Glomerular visceral epithelial cell (primary cell): Measurements from ENCODE around the gene MUC12.
"Not testable (repeated sequence)": the region's sequence is repeated elsewhere in the genome, so short reads cannot be mapped to it uniquely, and the experiment has no call there.

ENCODE experiments used
- DNase-seq: peaks from one replicate; pipeline ENCODE4 v3.0.0-alpha.2; 2016; ENCODE audit errors: extremely low spot score

Gene MUC12

DNA sequence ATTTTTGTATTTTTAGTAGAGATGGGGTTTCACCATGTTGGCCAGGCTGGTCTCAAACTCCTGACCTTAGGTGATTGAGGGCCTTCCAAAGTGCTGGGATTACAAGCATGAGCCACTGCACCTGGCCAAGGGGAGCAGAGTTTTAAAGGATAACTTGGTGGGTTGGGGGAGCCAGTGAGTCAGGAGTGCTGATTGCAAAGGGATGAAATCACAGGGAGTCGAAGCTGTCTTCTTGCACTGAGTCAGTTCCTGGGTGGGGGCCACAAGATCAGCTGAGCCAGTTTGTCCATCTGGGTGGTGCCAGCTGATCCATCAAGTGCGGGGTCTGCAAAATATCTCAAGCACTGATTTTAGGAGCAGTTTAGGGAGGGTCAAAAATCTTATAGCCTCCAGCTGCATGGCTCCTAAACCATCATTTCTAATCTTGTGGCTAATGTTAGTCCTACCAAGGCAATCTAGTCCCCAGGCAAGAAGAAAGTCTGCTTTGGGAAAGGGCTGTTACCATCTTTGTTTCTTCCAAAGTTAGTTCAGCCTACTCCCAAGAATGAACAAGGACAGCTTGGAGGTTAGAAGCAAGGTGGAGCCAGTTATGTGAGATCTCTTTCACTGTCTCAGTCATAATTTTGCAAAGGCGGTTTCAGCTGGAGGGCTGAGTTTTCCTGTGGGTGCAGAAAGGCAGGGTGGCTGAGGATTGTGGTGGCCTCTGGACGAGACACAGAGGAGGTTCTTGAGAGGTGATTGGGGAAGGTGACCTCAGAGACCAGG, 15.8 kb downstream of the MUC12 start:
- DNase-seq, result not testable (repeated sequence)

DNA sequence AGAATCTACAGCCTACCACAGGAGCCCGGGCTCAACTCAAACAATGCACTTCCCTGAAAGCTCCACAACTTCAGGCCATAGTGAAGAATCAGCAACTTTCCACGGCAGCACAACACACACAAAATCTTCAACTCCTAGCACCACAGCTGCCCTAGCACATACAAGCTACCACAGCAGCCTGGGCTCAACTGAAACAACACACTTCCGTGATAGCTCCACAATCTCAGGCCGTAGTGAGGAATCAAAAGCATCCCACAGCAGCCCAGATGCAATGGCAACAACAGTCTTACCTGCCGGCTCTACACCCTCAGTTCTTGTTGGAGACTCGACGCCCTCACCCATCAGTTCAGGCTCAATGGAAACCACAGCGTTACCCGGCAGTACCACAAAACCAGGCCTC, 22.3 kb downstream of the MUC12 start:
- no peak for DNase-seq

DNA sequence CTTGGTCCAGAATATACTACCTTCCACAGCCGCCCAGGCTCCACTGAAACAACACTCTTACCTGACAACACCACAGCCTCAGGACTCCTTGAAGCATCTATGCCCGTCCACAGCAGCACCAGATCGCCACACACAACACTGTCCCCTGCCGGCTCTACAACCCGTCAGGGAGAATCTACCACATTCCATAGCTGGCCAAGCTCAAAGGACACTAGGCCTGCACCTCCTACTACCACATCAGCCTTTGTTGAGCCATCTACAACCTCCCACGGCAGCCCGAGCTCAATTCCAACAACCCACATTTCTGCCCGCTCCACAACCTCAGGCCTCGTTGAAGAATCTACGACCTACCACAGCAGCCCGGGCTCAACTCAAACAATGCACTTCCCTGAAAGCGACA, 22.9 kb downstream of the MUC12 start:
- DNase-seq, result not testable (repeated sequence)

DNA sequence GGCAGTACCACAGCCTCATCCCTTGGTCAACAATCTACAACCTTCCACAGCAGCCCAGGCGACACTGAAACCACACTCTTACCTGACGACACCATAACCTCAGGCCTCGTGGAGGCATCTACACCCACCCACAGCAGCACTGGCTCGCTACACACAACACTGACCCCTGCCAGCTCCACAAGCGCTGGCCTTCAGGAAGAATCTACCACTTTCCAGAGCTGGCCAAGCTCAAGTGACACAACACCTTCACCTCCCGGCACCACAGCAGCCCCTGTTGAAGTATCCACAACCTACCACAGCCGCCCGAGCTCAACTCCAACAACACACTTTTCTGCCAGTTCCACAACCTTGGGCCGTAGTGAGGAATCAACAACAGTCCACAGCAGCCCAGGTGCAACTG, 25.3 kb downstream of the MUC12 start:
- not testable (repeated sequence) for DNase-seq

DNA sequence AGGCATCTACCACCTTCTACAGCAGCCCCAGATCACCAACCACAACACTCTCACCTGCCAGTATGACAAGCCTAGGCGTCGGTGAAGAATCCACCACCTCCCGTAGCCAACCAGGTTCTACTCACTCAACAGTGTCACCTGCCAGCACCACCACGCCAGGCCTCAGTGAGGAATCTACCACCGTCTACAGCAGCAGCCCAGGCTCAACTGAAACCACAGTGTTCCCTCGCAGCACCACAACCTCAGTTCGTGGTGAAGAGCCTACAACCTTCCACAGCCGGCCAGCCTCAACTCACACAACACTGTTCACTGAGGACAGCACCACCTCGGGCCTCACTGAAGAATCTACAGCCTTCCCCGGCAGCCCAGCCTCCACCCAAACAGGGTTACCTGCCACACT, 29.2 kb downstream of the MUC12 start:
- not testable (repeated sequence) for DNase-seq

DNA sequence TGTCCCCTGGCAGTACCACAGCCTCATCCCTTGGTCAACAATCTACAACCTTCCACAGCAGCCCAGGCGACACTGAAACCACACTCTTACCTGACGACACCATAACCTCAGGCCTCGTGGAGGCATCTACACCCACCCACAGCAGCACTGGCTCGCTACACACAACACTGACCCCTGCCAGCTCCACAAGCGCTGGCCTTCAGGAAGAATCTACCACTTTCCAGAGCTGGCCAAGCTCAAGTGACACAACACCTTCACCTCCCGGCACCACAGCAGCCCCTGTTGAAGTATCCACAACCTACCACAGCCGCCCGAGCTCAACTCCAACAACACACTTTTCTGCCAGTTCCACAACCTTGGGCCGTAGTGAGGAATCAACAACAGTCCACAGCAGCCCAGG, 30.0 kb downstream of the MUC12 start:
- not testable (repeated sequence) for DNase-seq

DNA sequence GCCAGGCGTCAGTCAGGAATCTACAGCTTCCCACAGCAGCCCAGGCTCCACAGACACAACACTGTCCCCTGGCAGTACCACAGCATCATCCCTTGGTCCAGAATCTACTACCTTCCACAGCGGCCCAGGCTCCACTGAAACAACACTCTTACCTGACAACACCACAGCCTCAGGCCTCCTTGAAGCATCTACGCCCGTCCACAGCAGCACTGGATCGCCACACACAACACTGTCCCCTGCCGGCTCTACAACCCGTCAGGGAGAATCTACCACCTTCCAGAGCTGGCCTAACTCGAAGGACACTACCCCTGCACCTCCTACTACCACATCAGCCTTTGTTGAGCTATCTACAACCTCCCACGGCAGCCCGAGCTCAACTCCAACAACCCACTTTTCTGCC, 30.7 kb downstream of the MUC12 start:
- DNase-seq, result not testable (repeated sequence)

DNA sequence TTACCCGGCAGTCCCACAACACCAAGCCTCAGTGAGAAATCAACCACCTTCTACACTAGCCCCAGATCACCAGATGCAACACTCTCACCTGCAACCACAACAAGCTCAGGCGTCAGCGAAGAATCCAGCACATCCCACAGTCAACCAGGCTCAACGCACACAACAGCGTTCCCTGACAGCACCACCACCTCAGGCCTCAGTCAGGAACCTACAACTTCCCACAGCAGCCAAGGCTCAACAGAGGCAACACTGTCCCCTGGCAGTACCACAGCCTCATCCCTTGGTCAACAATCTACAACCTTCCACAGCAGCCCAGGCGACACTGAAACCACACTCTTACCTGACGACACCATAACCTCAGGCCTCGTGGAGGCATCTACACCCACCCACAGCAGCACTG, 33.0 kb downstream of the MUC12 start:
- DNase-seq, result not testable (repeated sequence)

DNA sequence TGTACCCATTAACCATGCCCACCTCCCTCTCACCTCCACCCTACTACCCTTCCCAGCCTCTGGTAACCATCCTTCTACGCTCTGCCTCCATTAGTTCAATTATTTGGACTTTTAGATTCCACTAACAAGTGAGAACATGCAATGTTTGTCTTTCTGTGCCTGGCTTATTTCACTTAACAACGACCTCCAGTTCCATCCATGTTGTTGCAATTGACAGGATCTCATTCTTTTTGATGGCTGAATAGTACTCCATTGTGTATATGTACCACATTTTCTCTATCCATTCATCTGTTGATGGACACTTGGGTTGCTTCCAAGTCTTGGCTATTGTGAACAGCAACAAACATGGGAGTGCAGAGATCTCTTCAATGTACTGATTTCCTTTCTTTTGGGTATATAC, 38.0 kb downstream of the MUC12 start:
- not testable (repeated sequence) for DNase-seq

DNA sequence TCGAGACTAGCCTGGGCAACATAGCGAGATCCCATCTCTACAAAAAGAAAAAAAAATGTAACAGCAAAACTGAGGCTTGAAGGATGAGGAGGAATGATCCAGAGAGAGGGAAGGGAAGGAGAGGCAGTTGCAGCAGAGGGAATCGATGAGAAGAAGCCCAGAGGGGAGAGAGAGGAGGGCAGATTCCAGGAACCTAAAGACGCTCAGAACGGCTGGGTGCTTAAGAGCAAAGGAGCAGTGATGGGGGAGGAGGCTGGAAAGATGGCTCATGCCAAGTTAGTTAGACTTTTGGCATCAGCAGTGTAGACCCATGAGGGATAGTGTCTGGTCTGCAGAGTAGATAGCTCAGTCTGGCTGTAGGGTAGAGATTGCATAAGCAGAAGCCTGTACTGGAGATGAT, 40.3 kb downstream of the MUC12 start:
- no peak for DNase-seq

DNA sequence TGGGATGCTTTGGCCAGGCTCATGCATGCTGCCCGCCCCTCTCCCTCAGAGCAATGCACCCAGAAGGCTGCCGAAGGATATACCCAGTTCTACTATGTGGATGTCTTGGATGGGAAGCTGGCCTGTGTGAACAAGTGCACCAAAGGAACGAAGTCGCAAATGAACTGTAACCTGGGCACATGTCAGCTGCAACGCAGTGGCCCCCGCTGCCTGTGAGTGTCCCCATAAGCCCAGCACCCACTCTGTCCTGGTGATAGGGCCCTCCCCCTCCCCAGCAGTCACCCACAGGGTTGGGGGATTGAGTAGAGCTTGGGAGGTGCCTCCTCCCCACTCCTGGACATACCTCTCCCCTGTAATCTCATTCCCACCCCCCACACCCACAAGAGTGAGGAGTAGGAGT, 43.6 kb downstream of the MUC12 start:
- DNase-seq, result no peak

DNA sequence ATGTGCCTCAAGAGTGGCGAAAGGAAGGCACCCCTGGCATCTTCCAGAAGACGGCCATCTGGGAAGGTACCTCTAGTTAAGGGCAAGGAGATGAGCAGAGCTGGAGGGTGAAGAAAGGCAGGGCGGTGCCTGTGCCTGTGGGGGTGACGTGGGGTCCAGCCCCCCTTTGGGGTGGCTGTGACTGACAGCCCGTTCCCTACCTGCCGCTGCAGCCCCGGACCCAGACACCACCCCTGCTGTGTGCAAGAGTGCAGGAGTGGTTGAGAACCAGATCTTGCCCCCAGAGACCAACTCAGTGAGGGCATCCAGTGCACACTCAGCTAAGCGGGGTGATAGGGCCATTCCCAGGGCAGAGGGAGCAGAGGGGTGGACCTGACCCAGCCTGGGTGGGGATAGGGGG, 46.3 kb downstream of the MUC12 start:
- no peak for DNase-seq

DNA sequence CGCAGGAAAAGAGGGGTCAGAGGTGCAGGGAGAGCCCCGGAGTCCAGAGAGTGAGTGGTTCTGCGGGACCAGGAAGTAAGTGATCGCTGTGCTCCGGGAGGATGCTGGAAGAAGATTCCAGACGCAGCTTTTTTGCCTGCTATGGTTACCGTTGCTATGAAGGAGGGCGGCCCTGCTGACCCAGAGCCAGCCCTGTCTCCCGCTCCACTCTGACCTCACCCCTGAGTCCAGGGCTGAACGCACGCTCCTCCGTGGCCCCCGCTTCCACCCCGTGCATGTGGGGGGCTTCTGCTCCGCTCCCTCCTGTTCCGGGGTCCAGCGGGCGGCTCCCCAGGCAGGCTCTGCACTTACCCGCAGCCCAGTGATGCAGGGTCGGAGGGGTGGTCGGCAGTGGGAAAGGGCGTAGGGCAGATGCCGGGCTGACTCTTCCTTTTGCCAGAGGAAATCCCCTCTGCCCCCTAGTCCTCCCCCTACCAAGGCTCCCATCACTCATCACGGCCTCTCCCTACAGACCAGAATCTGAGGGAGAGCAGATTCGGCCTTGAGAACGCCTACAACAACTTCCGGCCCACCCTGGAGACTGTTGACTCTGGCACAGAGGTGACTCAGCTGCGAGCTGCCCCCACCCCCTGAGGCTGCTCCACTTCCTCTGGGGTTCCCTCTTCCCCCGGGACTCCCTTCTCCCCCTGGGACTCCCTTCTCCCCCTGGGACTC, 47.9 kb downstream of the MUC12 start:
- DNase-seq, result peak; percentile 86

DNA sequence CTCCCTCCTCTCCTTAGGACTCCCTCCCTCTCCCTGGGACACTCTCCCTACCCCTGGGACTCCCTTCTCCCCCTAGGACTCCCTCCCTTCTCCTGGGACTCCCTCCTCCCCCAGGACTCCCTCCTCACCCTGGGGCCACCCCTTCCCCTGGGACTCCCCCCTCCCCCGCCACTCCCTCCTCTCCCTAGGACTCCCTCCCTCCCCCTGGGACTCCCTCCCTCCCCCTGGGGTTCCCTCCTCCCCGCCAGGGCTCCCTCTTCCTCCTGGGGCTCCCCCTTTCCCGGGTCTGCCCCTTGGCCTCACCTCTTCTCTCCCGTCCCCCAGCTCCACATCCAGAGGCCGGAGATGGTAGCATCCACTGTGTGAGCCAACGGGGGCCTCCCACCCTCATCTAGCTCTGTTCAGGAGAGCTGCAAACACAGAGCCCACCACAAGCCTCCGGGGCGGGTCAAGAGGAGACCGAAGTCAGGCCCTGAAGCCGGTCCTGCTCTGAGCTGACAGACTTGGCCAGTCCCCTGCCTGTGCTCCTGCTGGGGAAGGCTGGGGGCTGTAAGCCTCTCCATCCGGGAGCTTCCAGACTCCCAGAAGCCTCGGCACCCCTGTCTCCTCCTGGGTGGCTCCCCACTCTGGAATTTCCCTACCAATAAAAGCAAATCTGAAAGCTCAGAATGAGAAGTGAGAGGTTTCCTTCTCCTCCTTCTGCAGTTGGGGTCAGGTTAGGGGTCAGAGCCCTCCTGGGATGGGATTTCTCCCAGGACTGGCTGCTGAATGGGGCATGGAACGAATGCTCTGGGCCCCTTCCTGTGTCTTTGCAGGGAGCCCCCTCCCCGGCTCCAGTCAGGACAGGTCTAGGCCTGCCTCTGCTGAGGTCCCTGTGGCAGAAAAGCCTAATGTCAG, 49.2 kb downstream of the MUC12 start:
- DNase-seq, result peak; percentile 2

DNA sequence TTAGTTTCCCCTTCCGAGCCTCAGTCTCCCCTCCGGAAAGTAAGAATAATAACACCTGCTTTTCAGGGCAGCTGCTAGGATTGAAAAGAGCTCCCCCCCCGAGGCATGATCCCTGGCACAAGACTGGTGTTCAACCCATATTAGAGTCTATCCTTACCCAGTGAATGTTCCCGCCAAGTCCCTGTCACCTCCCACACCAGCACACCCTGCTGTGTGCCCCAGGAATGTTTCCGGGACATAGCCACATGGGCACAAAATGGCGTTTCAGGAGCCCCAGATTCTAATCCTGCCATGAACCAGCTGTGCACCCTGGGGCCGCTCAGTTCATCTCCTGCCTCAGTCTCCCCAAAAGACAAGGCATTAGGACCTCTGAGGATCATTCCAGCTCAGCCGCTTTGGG, 51.1 kb downstream of the MUC12 start:
- no peak for DNase-seq

DNA sequence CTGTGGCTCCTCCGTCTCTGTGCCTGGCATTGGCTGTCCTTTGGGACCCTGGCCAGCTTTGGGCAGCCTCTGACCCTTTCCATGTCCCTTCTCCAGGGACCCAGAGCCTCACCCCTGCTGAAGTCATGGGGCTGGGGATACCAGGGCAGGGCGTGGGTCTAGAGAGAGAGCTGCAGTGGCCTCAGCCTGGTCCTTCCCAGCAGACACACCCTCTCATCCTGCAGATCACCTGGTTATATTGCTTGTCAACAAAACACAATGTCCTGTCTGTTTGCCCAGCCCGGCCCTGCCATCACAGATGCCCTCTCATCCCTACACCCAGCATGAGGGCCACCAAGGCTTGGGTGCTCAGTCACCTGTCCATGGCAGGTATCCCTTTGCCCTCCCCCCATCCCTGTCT, 52.3 kb downstream of the MUC12 start:
- DNase-seq, result no peak

DNA sequence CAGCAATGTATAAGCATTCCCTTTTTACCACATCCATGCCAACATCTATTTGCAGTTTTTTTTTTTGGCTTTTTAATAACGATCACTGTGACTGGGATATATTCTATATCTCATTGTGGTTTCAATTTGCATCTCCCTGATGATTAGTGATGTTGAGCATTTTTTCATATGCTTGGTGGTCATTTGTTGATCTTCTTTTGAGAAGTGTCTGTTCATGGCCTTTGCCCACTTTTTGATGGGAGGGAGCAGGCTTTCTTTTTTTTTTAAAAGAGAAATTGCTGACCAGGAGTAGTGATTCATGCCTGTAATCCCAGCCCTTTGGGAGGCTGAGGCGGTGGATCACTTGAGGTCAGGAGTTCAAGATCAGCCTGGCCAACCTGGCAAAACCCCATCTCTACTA, 54.5 kb downstream of the MUC12 start:
- DNase-seq, result no peak

DNA sequence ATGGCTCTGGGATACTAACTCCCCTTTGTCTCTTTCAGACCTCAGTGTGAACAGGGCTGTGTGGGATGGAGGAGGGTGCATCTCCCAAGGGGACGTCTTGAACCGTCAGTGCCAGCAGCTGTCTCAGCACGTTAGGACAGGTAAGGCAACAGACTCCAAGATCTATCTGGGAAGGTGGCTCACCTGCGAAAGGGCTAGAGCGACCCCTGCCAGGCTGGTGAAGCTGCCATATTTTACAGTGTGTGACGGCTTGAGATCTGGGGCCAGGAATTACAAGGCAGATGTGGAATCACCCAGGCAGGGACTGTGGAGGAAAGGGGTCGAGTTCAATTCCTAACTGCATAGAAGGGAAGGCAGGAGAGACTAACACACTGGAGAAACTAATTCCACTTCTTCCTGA, 61.7 kb downstream of the MUC12 start:
- no peak for DNase-seq

DNA sequence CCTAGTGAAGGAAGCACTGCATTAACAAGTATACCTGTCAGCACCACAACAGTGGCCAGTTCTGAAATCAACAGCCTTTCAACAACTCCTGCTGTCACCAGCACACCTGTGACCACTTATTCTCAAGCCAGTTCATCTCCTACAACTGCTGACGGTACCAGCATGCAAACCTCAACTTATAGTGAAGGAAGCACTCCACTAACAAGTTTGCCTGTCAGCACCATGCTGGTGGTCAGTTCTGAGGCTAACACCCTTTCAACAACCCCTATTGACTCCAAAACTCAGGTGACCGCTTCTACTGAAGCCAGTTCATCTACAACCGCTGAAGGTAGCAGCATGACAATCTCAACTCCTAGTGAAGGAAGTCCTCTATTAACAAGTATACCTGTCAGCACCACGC, 66.6 kb downstream of the MUC12 start:
- DNase-seq, result no peak

DNA sequence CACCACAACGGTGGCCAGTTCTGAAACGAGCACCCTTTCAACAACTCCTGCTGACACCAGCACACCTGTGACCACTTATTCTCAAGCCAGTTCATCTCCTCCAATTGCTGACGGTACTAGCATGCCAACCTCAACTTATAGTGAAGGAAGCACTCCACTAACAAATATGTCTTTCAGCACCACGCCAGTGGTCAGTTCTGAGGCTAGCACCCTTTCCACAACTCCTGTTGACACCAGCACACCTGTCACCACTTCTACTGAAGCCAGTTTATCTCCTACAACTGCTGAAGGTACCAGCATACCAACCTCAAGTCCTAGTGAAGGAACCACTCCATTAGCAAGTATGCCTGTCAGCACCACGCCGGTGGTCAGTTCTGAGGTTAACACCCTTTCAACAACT, 71.9 kb downstream of the MUC12 start:
- DNase-seq, result not testable (repeated sequence)

DNA sequence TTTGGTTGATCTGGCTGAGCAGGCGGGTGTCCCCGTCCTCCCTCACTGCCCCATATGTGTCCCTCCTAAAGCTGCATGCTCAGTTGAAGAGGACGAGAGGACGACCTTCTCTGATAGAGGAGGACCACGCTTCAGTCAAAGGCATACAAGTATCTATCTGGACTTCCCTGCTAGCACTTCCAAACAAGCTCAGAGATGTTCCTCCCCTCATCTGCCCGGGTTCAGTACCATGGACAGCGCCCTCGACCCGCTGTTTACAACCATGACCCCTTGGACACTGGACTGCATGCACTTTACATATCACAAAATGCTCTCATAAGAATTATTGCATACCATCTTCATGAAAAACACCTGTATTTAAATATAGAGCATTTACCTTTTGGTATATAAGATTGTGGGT, 89.0 kb downstream of the MUC12 start:
- peak; percentile 53 for DNase-seq

DNA sequence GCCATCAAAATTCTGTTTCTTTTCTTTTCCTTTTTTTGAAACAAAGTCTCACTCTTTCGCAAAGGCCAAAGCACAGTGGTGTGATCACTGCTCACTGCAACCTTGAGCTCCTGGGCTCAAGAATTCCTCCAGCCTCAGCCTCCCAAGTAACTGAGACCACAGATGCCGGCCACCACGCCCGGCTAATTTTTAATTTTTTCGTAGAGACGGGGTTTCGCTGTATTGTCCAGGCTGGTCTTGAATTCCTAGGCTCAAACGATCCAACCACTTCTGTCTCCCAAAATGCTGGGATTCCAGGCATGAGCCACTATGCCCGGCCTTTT, 90.2 kb downstream of the MUC12 start:
- no peak for DNase-seq

DNA sequence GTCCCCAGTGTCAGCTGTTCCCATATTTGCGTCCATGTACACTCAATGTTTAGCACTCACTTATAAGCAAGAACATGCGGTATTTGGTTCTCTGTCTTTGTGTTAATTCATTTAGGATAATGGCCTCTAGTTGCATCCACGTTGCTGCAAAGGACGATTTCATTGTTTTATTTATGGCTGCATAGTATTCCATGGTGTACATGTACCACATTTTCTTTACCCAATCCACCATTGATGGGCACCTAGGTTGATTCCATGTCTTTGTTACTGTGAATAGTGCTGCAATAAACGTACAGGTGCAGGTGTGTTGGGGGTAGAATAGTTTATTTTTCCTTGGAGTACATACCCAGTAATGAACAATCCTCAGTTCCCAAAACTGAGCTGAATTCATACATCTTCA, 91.6 kb downstream of the MUC12 start:
- DNase-seq, result no peak
